Measurements from ENCODE around the gene OS9.
"Not testable (repeated sequence)": the region's sequence is repeated elsewhere in the genome, so short reads cannot be mapped to it uniquely, and the experiment has no call there.

GRCh38 chr12:57645990-57646658, 47.8 kb upstream of the OS9 start:
- not testable (repeated sequence) for TF ChIP-seq CTCF (IDR thresholded peaks at IDR 0.05); BCL3 (IDR thresholded peaks at IDR 0.05); SREBF2 (IDR thresholded peaks at IDR 0.05); POLR2A (IDR thresholded peaks at IDR 0.05; ENCODE audit: low read length); PBX3 (IDR thresholded peaks at IDR 0.05); HDAC2 (IDR thresholded peaks at IDR 0.05)

Data from A549 (cell line).